PC-3 (cell line): ENCODE results near the gene PCDHA6.
"Not testable (repeated sequence)": the region's sequence is repeated elsewhere in the genome, so short reads cannot be mapped to it uniquely, and the experiment has no call there.

ENCODE experiments used
- CTCF ChIP-seq: fragments of 300-600 bp; sonication (generic); conservative IDR thresholded peaks from 2 replicates; pipeline ENCODE4 v1.5.1; 2017; ENCODE audit warnings: antibody characterized with exemption, low read depth, mild to moderate bottlenecking, low read length
- EZH2 ChIP-seq: fragments of 300-600 bp; sonication (generic); IDR thresholded peaks from one replicate; pipeline ENCODE4 v1.6.1; 2017; ENCODE audit warnings: antibody characterized with exemption, mild to moderate bottlenecking, low read length; ENCODE audit not compliant: unreplicated experiment
- EZH2phosphoT487 ChIP-seq: fragments of 300-600 bp; sonication (generic); IDR thresholded peaks from 2 replicates; pipeline ENCODE4 v1.6.1; 2018; ENCODE audit warnings: mild to moderate bottlenecking, antibody characterized with exemption, low read length, borderline replicate concordance

- TF ChIP-seq EZH2, CTCF, EZH2phosphoT487: not testable (repeated sequence)
Measured at GRCh38 chr5:140848139-140849102, 20.7 kb downstream of the PCDHA6 start, which contains the start of gene PCDHA9.
